Heart left ventricle (tissue), 13 donors: Measurements from ENCODE around the gene C1QTNF1.

Experiments
- POLR2A ChIP-seq, 2 donors: fragments of 450-650 bp; IDR thresholded peaks; one replicate each; pipeline ENCODE4 v1.6.1; 2017; ENCODE audit warnings: antibody characterized with exemption in 2 of 2, mild to moderate bottlenecking in 2 of 2, moderate library complexity in 2 of 2
- TF ChIP-seq, protein P1 (sequence below), 12 donors: fragments of 200-600 bp; sonication (generic) in 4 of 12; IDR thresholded peaks; one replicate each; pipeline versions ENCODE4 v1.5.0 to v1.8.0; 2018 to 2022; ENCODE audit warnings: antibody characterized with exemption in 12 of 12, mild to moderate bottlenecking in 5 of 12
- donor health status: ischemic (EF 13 %, LVEDD 7.1; RV severe dilation, severe dysfunction).
- donor health status: DM: no; HTN: yes; CAD: no.
- donor health status: DM: no; HTN: no; CAD: no.
- donor health status: ischemic (EF 25% LVEDD 6.9; RV normal size, moderate dysfunction).
- donor health status: ischemic (EF 25% LVEDD 5.7; RV mildly dilated, moderate dysfunction).
- donor health status: ischemic (EF 35%, LVEDD 5.7; RV mildly dilated, moderate dysfunction).
- donor health status: nonischemic (EF 11% LVEDD 7.7; RV severe dilation, severe dysfunction).
- donor health status: DM: yes; HTN: yes; CAD: no.
- donor health status: PGD.
- donor health status: ischemic (EF 29% LVEDD 5.4; RV normal size, mild dysfunction).
- donor health status: nonischemic (EF 23%, LVEDD 6.1; RV moderate dilation, normal function).

DNA sequence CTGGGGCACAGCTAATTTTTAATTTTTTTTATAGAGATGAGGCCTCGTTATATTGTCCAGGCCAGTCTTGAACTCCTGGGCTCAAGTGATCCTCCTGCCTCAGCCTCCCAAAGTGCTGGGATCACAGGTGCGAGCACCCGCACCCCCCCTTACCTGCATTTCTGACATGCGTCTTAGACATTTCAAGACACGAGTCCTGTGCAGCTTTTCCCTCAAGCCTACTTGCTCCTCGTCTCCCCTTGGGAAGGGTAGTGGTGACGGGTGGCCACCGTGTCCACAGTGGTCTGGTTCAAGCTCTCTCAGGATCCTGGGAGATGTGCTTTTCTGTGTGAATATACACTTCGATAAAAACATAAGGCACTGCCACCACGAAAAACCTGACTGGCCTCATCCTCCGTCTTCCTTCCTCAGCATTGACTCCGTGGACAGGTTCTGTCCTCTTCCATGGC lies 24.0 kb upstream of the C1QTNF1 start:
- TF ChIP-seq, protein P1, sequence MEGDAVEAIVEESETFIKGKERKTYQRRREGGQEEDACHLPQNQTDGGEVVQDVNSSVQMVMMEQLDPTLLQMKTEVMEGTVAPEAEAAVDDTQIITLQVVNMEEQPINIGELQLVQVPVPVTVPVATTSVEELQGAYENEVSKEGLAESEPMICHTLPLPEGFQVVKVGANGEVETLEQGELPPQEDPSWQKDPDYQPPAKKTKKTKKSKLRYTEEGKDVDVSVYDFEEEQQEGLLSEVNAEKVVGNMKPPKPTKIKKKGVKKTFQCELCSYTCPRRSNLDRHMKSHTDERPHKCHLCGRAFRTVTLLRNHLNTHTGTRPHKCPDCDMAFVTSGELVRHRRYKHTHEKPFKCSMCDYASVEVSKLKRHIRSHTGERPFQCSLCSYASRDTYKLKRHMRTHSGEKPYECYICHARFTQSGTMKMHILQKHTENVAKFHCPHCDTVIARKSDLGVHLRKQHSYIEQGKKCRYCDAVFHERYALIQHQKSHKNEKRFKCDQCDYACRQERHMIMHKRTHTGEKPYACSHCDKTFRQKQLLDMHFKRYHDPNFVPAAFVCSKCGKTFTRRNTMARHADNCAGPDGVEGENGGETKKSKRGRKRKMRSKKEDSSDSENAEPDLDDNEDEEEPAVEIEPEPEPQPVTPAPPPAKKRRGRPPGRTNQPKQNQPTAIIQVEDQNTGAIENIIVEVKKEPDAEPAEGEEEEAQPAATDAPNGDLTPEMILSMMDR (IDR thresholded peaks at IDR 0.05) = no peak
- no peak for TF ChIP-seq POLR2A (IDR thresholded peaks at IDR 0.05)
